DOHH2 (cell line): Measurements from ENCODE around the gene MED13L.

Experiments used
- H3F3A ChIP-seq: fragments of 200-600 bp; sonication (generic), shearing (Covaris generic); 2 replicates; pipeline ENCODE4 v1.6.0; 2016; ENCODE audit warnings: antibody characterized with exemption, mild to moderate bottlenecking; ENCODE audit not compliant: control insufficient read depth, insufficient read depth
- H3K27ac ChIP-seq: fragments of 200-600 bp; sonication (generic); 2 replicates; pipeline ENCODE4 v1.5.1; 2014; ENCODE audit warnings: low read depth, mild to moderate bottlenecking, low read length, moderate library complexity
- H3K27me3 ChIP-seq: fragments of 200-600 bp; sonication (generic); 2 replicates; pipeline ENCODE4 v1.6.1; 2014; ENCODE audit warnings: mild to moderate bottlenecking, low read length, mixed read lengths; ENCODE audit not compliant: control insufficient read depth
- H3K36me3 ChIP-seq: fragments of 200-600 bp; sonication (generic); 2 replicates; pipeline ENCODE4 v1.6.1; 2014; ENCODE audit warnings: mild to moderate bottlenecking, low read length, moderate library complexity, mixed read lengths; ENCODE audit not compliant: control insufficient read depth
- H3K4me1 ChIP-seq: fragments of 200-600 bp; sonication (generic); 2 replicates; pipeline ENCODE4 v1.6.1; 2014; ENCODE audit warnings: mild to moderate bottlenecking, low read length, mixed read lengths; ENCODE audit not compliant: control insufficient read depth
- H3K4me2 ChIP-seq: fragments of 200-600 bp; sonication (generic); 2 replicates; pipeline ENCODE4 v1.6.0; 2014; ENCODE audit warnings: mild to moderate bottlenecking, low read length, moderate library complexity
- H3K4me3 ChIP-seq: fragments of 200-600 bp; sonication (generic); 2 replicates; pipeline ENCODE4 v1.5.1; 2014; ENCODE audit warnings: mild to moderate bottlenecking, low read length, mixed read lengths
- H3K79me2 ChIP-seq: fragments of 200-600 bp; sonication (generic); 2 replicates; pipeline ENCODE4 v1.6.1; 2014; ENCODE audit warnings: mild to moderate bottlenecking, low read length, mixed read lengths; ENCODE audit not compliant: control insufficient read depth
- H3K9me2 ChIP-seq: fragments of 200-600 bp; sonication (generic); replicated peaks from 2 replicates; pipeline ENCODE4 v1.6.1; 2014; ENCODE audit warnings: mild to moderate bottlenecking, low read length, mixed read lengths; ENCODE audit not compliant: control insufficient read depth
- H3K9me3 ChIP-seq: fragments of 200-600 bp; sonication (generic); 2 replicates; pipeline ENCODE4 v1.6.1; 2014; ENCODE audit warnings: antibody characterized with exemption, low read length, mixed read lengths; ENCODE audit not compliant: control insufficient read depth, insufficient read depth
- H4K20me1 ChIP-seq: fragments of 200-600 bp; sonication (generic); 2 replicates; pipeline ENCODE4 v1.6.0; 2014; ENCODE audit warnings: low read depth, mild to moderate bottlenecking, antibody characterized with exemption, low read length, moderate library complexity; ENCODE audit not compliant: control insufficient read depth, insufficient read depth
- EZH2phosphoT487 ChIP-seq: fragments of 200-600 bp; sonication (generic); IDR thresholded peaks from 2 replicates; pipeline ENCODE4 v1.6.1; 2017; ENCODE audit warnings: borderline replicate concordance, mild to moderate bottlenecking, antibody characterized with exemption, low read length, moderate library complexity, mixed read lengths
- TF ChIP-seq, protein P1 (sequence below): fragments of 200-600 bp; sonication (generic); IDR thresholded peaks from one replicate; pipeline ENCODE4 v1.5.1; 2014; ENCODE audit warnings: antibody characterized with exemption, mild to moderate bottlenecking, low read depth, low read length; ENCODE audit not compliant: poor library complexity, severe bottlenecking

Gene MED13L

DNA sequence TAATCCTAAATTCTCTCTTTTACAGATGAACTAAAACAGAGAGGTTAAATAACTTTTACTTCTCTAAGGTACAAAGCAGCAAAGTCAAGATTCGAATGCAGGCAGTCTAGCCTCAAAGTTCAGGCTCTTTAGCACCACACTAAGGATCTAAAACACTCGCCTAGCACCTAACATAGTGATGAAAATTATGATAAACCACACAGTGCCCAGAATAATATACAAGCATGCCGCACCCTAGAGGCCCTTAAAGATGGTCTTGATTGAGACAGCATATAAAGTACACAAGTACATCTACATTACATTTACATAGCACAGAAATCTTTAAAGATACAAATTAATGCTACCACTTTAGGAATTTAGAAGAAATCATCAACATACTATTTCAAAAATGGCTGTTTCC lies 207.0 kb downstream of the MED13L start:
- H3K36me3 ChIP-seq: no peaks in the 10 kb centered on the region
- H3K79me2 ChIP-seq: no peaks in the 10 kb centered on the region; the same call in 1 of the 2 replicates
- H3K27me3 ChIP-seq: no peaks in the 10 kb centered on the region
- no peak overlapping the region for H3K27ac ChIP-seq
- no peaks in the 10 kb centered on the region for H4K20me1 ChIP-seq
- no peaks in the 10 kb centered on the region for H3K9me3 ChIP-seq
- H3K4me1 ChIP-seq: peaks cover 10% of the 10 kb centered on the region
- no peak overlapping the region for H3K4me2 ChIP-seq
- TF ChIP-seq, protein P1, sequence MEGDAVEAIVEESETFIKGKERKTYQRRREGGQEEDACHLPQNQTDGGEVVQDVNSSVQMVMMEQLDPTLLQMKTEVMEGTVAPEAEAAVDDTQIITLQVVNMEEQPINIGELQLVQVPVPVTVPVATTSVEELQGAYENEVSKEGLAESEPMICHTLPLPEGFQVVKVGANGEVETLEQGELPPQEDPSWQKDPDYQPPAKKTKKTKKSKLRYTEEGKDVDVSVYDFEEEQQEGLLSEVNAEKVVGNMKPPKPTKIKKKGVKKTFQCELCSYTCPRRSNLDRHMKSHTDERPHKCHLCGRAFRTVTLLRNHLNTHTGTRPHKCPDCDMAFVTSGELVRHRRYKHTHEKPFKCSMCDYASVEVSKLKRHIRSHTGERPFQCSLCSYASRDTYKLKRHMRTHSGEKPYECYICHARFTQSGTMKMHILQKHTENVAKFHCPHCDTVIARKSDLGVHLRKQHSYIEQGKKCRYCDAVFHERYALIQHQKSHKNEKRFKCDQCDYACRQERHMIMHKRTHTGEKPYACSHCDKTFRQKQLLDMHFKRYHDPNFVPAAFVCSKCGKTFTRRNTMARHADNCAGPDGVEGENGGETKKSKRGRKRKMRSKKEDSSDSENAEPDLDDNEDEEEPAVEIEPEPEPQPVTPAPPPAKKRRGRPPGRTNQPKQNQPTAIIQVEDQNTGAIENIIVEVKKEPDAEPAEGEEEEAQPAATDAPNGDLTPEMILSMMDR: no peak
- TF ChIP-seq EZH2phosphoT487: no peak
- no peak overlapping the region for H3K4me3 ChIP-seq
- H3F3A ChIP-seq: 0 out of 2 replicates have a peak, but pooled peaks cover 2% of the 10 kb centered on the region
- H3K9me2 ChIP-seq: no peaks in the 10 kb centered on the region

DNA sequence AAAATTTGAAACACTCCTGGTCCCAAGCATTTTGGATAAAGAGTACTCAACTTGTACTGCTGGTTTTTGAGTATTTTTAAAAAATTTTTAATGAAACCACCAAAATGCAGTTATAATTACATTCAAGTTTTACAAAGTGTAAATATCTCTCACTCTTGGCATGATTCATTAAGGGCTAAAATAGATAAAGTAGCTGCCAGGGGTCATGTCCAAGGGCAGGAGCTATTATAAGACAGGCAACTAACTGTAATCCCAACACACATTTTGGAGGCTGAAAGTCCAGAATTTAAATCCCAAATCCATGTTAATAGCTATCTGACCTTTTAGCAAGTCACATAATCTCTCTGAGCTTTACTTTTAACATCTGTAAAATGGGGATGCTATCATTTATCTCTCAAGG lies 207.6 kb downstream of the MED13L start:
- no peaks in the 10 kb centered on the region for H3K9me3 ChIP-seq
- TF ChIP-seq EZH2phosphoT487: no peak
- TF ChIP-seq, protein P1: no peak
- H3K79me2 ChIP-seq: no peaks in the 10 kb centered on the region; the same call in 1 of the 2 replicates
- H3K27ac ChIP-seq: no peak overlapping the region
- H3K4me2 ChIP-seq: no peak overlapping the region
- no peaks in the 10 kb centered on the region for H4K20me1 ChIP-seq
- no peaks in the 10 kb centered on the region for H3K27me3 ChIP-seq
- 0 out of 2 replicates have a peak, but pooled peaks cover 2% of the 10 kb centered on the region for H3F3A ChIP-seq
- no peaks in the 10 kb centered on the region for H3K9me2 ChIP-seq
- no peaks in the 10 kb centered on the region for H3K36me3 ChIP-seq
- peaks cover 10% of the 10 kb centered on the region for H3K4me1 ChIP-seq
- H3K4me3 ChIP-seq: no peak overlapping the region

DNA sequence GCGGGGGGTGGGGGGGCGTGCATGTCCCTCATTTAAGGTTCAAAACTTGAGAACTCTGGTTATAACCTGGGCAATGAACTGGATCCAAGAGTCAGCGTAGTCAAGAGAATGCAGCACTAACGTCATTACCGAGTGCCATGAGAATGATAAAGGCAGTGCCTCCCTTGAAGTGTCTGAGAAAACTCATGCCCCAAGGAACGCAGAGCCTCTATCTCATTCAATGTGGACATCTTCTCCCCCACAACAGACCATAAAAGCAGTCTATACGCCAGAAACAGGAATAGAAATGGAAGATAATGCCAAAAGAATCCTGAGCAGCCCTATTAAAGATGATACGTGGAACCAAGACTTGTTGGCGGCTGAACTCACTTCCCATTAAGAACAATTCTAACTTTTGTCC lies 208.6 kb downstream of the MED13L start:
- Histone ChIP-seq H3K9me2 (no peaks in the 10 kb centered on the region), H3K79me2 (no peaks in the 10 kb centered on the region; the same call in 1 of the 2 replicates), H3K4me2 (no peak overlapping the region), H3K27me3 (no peaks in the 10 kb centered on the region), H3K36me3 (no peaks in the 10 kb centered on the region), H4K20me1 (no peaks in the 10 kb centered on the region), H3K9me3 (no peaks in the 10 kb centered on the region), H3F3A (0 out of 2 replicates have a peak, but pooled peaks cover 2% of the 10 kb centered on the region), H3K4me1 (peaks cover 10% of the 10 kb centered on the region), H3K4me3 (no peak overlapping the region), H3K27ac (no peak overlapping the region)
- TF ChIP-seq, protein P1: no peak
- TF ChIP-seq EZH2phosphoT487: no peak
